ENCODE data around the gene ANAPC2. TPM values are rescaled to one million over a fixed set of nuclear protein-coding genes. Genes with fewer than 3 reads are reported as not detected.

ANAPC2 gene
- total RNA-seq, 1 donor from 2014 or later: 39.2 TPM

- H3K36me3 ChIP-seq (ENCODE audit: insufficient read depth, low read length): no peaks in the 10 kb centered on the region
- H3K9ac ChIP-seq (ENCODE audit: low read length): no peak overlapping the region
- FAIRE-seq (no peak), DNase-seq (ENCODE audit: low read depth) (no peak)
- H3K27ac ChIP-seq (ENCODE audit: low read depth, low read length): no peak overlapping the region
- H3K9me3 ChIP-seq (ENCODE audit: insufficient read depth, low read depth, low read length): no peaks in the 10 kb centered on the region
- no peaks in the 10 kb centered on the region for H3K27me3 Mint-ChIP-seq (ENCODE audit: low read depth, unreplicated experiment)
- peaks cover 68% of the 10 kb centered on the region for H3K79me2 ChIP-seq (ENCODE audit: insufficient read depth, low read length)
- H3K27ac Mint-ChIP-seq (ENCODE audit: unreplicated experiment): no peak overlapping the region
- TF ChIP-seq CTCF (IDR thresholded peaks at IDR 0.05; ENCODE audit: insufficient read depth, low read depth, low read length): no peak
- no peak for TF ChIP-seq EZH2 (IDR thresholded peaks at IDR 0.05; ENCODE audit: insufficient read depth, low read length)
- H3K4me2 ChIP-seq (ENCODE audit: low read length): no peak overlapping the region
- no peaks in the 10 kb centered on the region for H3K36me3 Mint-ChIP-seq (ENCODE audit: low read depth, unreplicated experiment)
- H3K4me3 Mint-ChIP-seq (ENCODE audit: unreplicated experiment): peak overlapping the region; percentile 64
- no peak overlapping the region for H3K4me3 ChIP-seq (ENCODE audit: insufficient read depth, low read depth, low read length)
- peaks cover 18% of the 10 kb centered on the region for H3K4me1 ChIP-seq (ENCODE audit: insufficient read depth, low read length)
- peaks cover 8% of the 10 kb centered on the region for H3K4me1 Mint-ChIP-seq (ENCODE audit: low read depth, unreplicated experiment)
- no peak overlapping the region for H2AFZ ChIP-seq (ENCODE audit: low read depth, low read length)
- H3K9me3 Mint-ChIP-seq (ENCODE audit: unreplicated experiment): no peaks in the 10 kb centered on the region
- no peaks in the 10 kb centered on the region for H3K27me3 ChIP-seq (ENCODE audit: insufficient read depth, low read length)
- peaks cover 81% of the 10 kb centered on the region for H4K20me1 ChIP-seq (ENCODE audit: insufficient read depth, low read length)
Observed at GRCh38 chr9:137195525-137196220, 7.3 kb upstream of the ANAPC2 start.

- Mint-ChIP-seq H3K36me3 (ENCODE audit: low read depth, unreplicated experiment) (no peaks in the 10 kb centered on the region), H3K4me1 (ENCODE audit: low read depth, unreplicated experiment) (peaks cover 10% of the 10 kb centered on the region), H3K4me3 (ENCODE audit: unreplicated experiment) (peak overlapping the region; percentile 64), H3K9me3 (ENCODE audit: unreplicated experiment) (no peaks in the 10 kb centered on the region), H3K27me3 (ENCODE audit: low read depth, unreplicated experiment) (no peaks in the 10 kb centered on the region), H3K27ac (ENCODE audit: unreplicated experiment) (no peak overlapping the region)
- H2AFZ ChIP-seq (ENCODE audit: low read depth, low read length): no peak overlapping the region
- H3K27ac ChIP-seq (ENCODE audit: low read depth, low read length): no peak overlapping the region
- TF ChIP-seq CTCF (IDR thresholded peaks at IDR 0.05; ENCODE audit: insufficient read depth, low read depth, low read length) (no peak), EZH2 (IDR thresholded peaks at IDR 0.05; ENCODE audit: insufficient read depth, low read length) (no peak)
- no peak for DNase-seq (ENCODE audit: low read depth)
- H3K9ac ChIP-seq (ENCODE audit: low read length): no peak overlapping the region
- FAIRE-seq: no peak
- H3K9me3 ChIP-seq (ENCODE audit: insufficient read depth, low read depth, low read length): no peaks in the 10 kb centered on the region
- peaks cover 20% of the 10 kb centered on the region for H3K4me1 ChIP-seq (ENCODE audit: insufficient read depth, low read length)
- peaks cover 88% of the 10 kb centered on the region for H4K20me1 ChIP-seq (ENCODE audit: insufficient read depth, low read length)
- no peak overlapping the region for H3K4me3 ChIP-seq (ENCODE audit: insufficient read depth, low read depth, low read length)
- H3K27me3 ChIP-seq (ENCODE audit: insufficient read depth, low read length): no peaks in the 10 kb centered on the region
- H3K79me2 ChIP-seq (ENCODE audit: insufficient read depth, low read length): peaks cover 76% of the 10 kb centered on the region
- H3K36me3 ChIP-seq (ENCODE audit: insufficient read depth, low read length): no peaks in the 10 kb centered on the region
- no peak overlapping the region for H3K4me2 ChIP-seq (ENCODE audit: low read length)
Observed at GRCh38 chr9:137194909-137195308, 6.5 kb upstream of the ANAPC2 start.

- no peak overlapping the region for H3K27ac Mint-ChIP-seq (ENCODE audit: unreplicated experiment)
- no peaks in the 10 kb centered on the region for H3K9me3 ChIP-seq (ENCODE audit: insufficient read depth, low read depth, low read length)
- H3K36me3 Mint-ChIP-seq (ENCODE audit: low read depth, unreplicated experiment): no peaks in the 10 kb centered on the region
- H2AFZ ChIP-seq (ENCODE audit: low read depth, low read length): no peak overlapping the region
- DNase-seq (ENCODE audit: low read depth) (no peak), FAIRE-seq (no peak)
- H3K27me3 Mint-ChIP-seq (ENCODE audit: low read depth, unreplicated experiment): no peaks in the 10 kb centered on the region
- no peak overlapping the region for H3K9ac ChIP-seq (ENCODE audit: low read length)
- TF ChIP-seq EZH2 (IDR thresholded peaks at IDR 0.05; ENCODE audit: insufficient read depth, low read length) (no peak), CTCF (IDR thresholded peaks at IDR 0.05; ENCODE audit: insufficient read depth, low read depth, low read length) (no peak)
- no peak overlapping the region for H3K4me3 ChIP-seq (ENCODE audit: insufficient read depth, low read depth, low read length)
- H3K9me3 Mint-ChIP-seq (ENCODE audit: unreplicated experiment): no peaks in the 10 kb centered on the region
- H3K27ac ChIP-seq (ENCODE audit: low read depth, low read length): no peak overlapping the region
- no peak overlapping the region for H3K4me2 ChIP-seq (ENCODE audit: low read length)
- H3K36me3 ChIP-seq (ENCODE audit: insufficient read depth, low read length): no peaks in the 10 kb centered on the region
- no peaks in the 10 kb centered on the region for H3K27me3 ChIP-seq (ENCODE audit: insufficient read depth, low read length)
- peaks cover 10% of the 10 kb centered on the region for H3K4me1 Mint-ChIP-seq (ENCODE audit: low read depth, unreplicated experiment)
- no peak overlapping the region for H3K4me3 Mint-ChIP-seq (ENCODE audit: unreplicated experiment)
- H4K20me1 ChIP-seq (ENCODE audit: insufficient read depth, low read length): peaks cover 91% of the 10 kb centered on the region
- H3K79me2 ChIP-seq (ENCODE audit: insufficient read depth, low read length): peaks cover 80% of the 10 kb centered on the region
- H3K4me1 ChIP-seq (ENCODE audit: insufficient read depth, low read length): peaks cover 23% of the 10 kb centered on the region
Observed at GRCh38 chr9:137194388-137194787, 6.0 kb upstream of the ANAPC2 start.

Data from astrocyte (in vitro differentiated cells and primary cell).